ENCODE measurements around the gene PREX1.

DNA sequence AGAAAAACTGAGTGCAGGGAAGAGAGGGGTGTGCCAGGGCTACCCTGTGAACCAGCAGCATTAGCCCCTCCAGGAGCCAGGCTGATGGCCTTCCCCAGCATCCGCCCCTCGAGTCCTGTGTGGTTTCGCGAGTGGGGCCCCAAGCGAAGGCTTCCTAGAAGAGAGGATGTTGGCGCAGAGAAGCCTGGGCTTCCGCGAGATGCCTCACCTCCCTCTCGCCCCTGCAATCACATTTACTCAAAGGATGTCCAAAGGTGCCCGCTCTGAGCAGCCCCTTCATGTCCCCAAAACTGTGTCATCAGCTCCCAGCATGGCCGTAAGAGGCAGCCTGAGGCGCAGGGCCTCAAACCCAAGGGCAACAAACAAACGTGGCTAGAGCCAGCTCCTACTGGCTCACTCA, 111.7 kb downstream of the PREX1 start:
- no peak for TF ChIP-seq PPARA (CRISPR knock-in tag; IDR thresholded peaks at IDR 0.05; ENCODE audit: borderline replicate concordance)
- no peak for TF ChIP-seq TCF4 (CRISPR knock-in tag; IDR thresholded peaks at IDR 0.05; ENCODE audit: borderline replicate concordance)
- TF ChIP-seq, protein P1, sequence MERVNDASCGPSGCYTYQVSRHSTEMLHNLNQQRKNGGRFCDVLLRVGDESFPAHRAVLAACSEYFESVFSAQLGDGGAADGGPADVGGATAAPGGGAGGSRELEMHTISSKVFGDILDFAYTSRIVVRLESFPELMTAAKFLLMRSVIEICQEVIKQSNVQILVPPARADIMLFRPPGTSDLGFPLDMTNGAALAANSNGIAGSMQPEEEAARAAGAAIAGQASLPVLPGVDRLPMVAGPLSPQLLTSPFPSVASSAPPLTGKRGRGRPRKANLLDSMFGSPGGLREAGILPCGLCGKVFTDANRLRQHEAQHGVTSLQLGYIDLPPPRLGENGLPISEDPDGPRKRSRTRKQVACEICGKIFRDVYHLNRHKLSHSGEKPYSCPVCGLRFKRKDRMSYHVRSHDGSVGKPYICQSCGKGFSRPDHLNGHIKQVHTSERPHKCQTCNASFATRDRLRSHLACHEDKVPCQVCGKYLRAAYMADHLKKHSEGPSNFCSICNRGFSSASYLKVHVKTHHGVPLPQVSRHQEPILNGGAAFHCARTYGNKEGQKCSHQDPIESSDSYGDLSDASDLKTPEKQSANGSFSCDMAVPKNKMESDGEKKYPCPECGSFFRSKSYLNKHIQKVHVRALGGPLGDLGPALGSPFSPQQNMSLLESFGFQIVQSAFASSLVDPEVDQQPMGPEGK (CRISPR knock-in tag; IDR thresholded peaks at IDR 0.05; ENCODE audit: borderline replicate concordance): no peak
- TF ChIP-seq SNAI2 (CRISPR knock-in tag; IDR thresholded peaks at IDR 0.05): no peak
- no peak for TF ChIP-seq ZFP3 (CRISPR knock-in tag; IDR thresholded peaks at IDR 0.05)
- TF ChIP-seq RARB (CRISPR knock-in tag; IDR thresholded peaks at IDR 0.05): no peak
- no peak for TF ChIP-seq CSRNP3 (CRISPR knock-in tag; IDR thresholded peaks at IDR 0.05)
- TF ChIP-seq ARNTL (CRISPR knock-in tag; IDR thresholded peaks at IDR 0.05; ENCODE audit: borderline replicate concordance, low read depth): no peak
